OCI-LY7 (cell line): ENCODE results near the gene GM2A. TPM values are rescaled to one million over a fixed set of nuclear protein-coding genes. Genes with fewer than 3 reads are reported as not detected.

Source experiments
- BruUV-seq: library from RNA; stranded (reverse); fragments of 400-500 nt; replicated peaks from 2 replicates; lab custom pipeline; 2021; lab: Mats Ljungman, UMichigan
- CTCF ChIA-PET: fragments of 300-600 bp; sonication (Branson Sonifier 250); formaldehyde crosslinking; loops from one replicate; lab custom pipeline; 2022; ENCODE audit warnings: antibody characterized with exemption; ENCODE audit not compliant: unreplicated experiment; lab: Charles Lee
- POLR2A ChIA-PET: fragments of 300-600 bp; sonication (Branson Sonifier 250); formaldehyde crosslinking; loops from one replicate; lab custom pipeline; 2022; ENCODE audit warnings: antibody characterized with exemption; lab: Charles Lee
- DNase-seq: peaks from one replicate; pipeline ENCODE4 v3.0.0-alpha.2; 2015; ENCODE audit warnings: low spot score
- H2AFZ ChIP-seq: fragments of 200-600 bp; sonication (generic), shearing (Covaris generic); 2 replicates; pipeline ENCODE4 v1.6.1; 2014; ENCODE audit warnings: mild to moderate bottlenecking, antibody characterized with exemption, low read length, moderate library complexity
- H3K27ac ChIP-seq: fragments of 200-600 bp; sonication (generic); 2 replicates; pipeline ENCODE4 v1.5.1; 2014; ENCODE audit warnings: mixed run types, low read depth, mild to moderate bottlenecking, moderate library complexity, low read length, inconsistent platforms; ENCODE audit not compliant: poor library complexity, severe bottlenecking
- H3K36me3 ChIP-seq: fragments of 200-600 bp; sonication (generic); 2 replicates; pipeline ENCODE4 v1.6.1; 2014; ENCODE audit warnings: mild to moderate bottlenecking, antibody characterized with exemption, low read length, moderate library complexity, mixed read lengths; ENCODE audit not compliant: insufficient read depth
- H3K4me1 ChIP-seq: fragments of 200-600 bp; sonication (generic); 2 replicates; pipeline ENCODE4 v1.5.1; 2014; ENCODE audit warnings: mild to moderate bottlenecking, low read length; ENCODE audit not compliant: insufficient read depth, poor library complexity, severe bottlenecking
- H3K4me2 ChIP-seq: fragments of 200-600 bp; sonication (generic); 2 replicates; pipeline ENCODE4 v1.6.1; 2014; ENCODE audit warnings: mild to moderate bottlenecking, low read length
- H3K4me3 ChIP-seq: fragments of 200-600 bp; sonication (generic); 2 replicates; pipeline ENCODE4 v1.5.1; 2014; ENCODE audit warnings: mild to moderate bottlenecking, low read depth, low read length; ENCODE audit not compliant: poor library complexity, severe bottlenecking
- H3K79me2 ChIP-seq: fragments of 200-600 bp; sonication (generic); 2 replicates; pipeline ENCODE4 v1.6.1; 2016; ENCODE audit warnings: low read depth, mild to moderate bottlenecking, low read length, moderate library complexity, mixed read lengths; ENCODE audit not compliant: insufficient read depth
- H3K9me2 ChIP-seq: fragments of 200-600 bp; sonication (generic); 2 replicates; pipeline ENCODE4 v1.6.1; 2016; ENCODE audit warnings: mild to moderate bottlenecking, low read length, mixed read lengths; ENCODE audit not compliant: insufficient read depth
- H3K9me3 ChIP-seq: fragments of 200-600 bp; sonication (generic); 2 replicates; pipeline ENCODE4 v1.6.1; 2014; ENCODE audit warnings: mild to moderate bottlenecking, mixed run types, low read length, mixed read lengths
- H4K20me1 ChIP-seq: fragments of 200-600 bp; sonication (generic); 2 replicates; pipeline ENCODE4 v1.6.1; 2014; ENCODE audit warnings: mild to moderate bottlenecking, antibody characterized with exemption, low read length, moderate library complexity, mixed read lengths; ENCODE audit not compliant: insufficient read depth
- EZH2phosphoT487 ChIP-seq: fragments of 200-600 bp; sonication (generic); IDR thresholded peaks from 2 replicates; pipeline ENCODE4 v1.6.1; 2018; ENCODE audit warnings: low read depth, borderline replicate concordance, mild to moderate bottlenecking, mixed run types, antibody characterized with exemption, low read length, moderate library complexity, mixed read lengths
- intact Hi-C: fragments of 100-400 bp; cut with micrococcal nuclease; formaldehyde crosslinking; loops from one replicate; pipeline ENCODE4 v1.10.0; 2022; ENCODE audit not compliant: unreplicated experiment
- total RNA-seq, 2 experiments: library from RNA; depleted of rRNA in 1 of 2; stranded (reverse); fragments of >200 nt in 1 of 2; shearing (Covaris generic) in 1 of 2; gene quantifications; 2 replicates each; pipeline ENCODE4 v1.2.3, GENCODE V29; 2014 to 2022
- TF ChIP-seq, protein P1 (sequence below): fragments of 200-600 bp; sonication (generic); conservative IDR thresholded peaks from 2 replicates; pipeline ENCODE4 v1.5.1; 2014; ENCODE audit warnings: mild to moderate bottlenecking, antibody characterized with exemption, low read length, moderate library complexity, mixed read lengths

GM2A gene
- total RNA-seq, 2 experiments from 2014 or later = 52.4 to 64.5 TPM

DNA sequence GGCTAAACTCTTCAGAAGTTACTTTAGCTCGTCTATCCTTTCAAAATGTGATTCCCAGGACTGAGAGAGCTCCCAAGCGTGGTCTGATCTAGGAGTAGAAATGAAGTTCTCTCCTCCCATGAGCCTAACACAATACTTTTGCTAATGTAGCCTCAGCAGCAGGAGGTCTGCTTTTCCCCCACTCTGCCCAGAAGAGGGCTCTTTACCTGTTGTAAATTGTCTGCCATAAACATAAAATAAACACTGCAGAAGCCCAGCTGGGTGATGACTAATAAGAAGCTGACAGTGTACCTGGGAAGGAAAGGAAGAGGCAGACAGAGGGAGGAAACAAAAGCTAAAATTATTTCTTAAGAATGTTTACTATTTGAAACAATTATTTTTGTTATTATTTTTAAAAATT is 35.2 kb downstream of the GM2A start:
- DNase-seq = peak; percentile 44
- H3K4me3 ChIP-seq = no peak overlapping the region
- H3K36me3 ChIP-seq = no peaks in the 10 kb centered on the region
- H4K20me1 ChIP-seq = no peaks in the 10 kb centered on the region
- BruUV-seq = no TSS peak
- ChIA-PET POLR2A (interaction anchor here (0.6 to 1.2 kb wide), 2 partner anchors 205 to 875 kb away, joined by 3 read pairs; no protein-coding TSS in a partner anchor), CTCF (interaction anchor here (1.2 kb wide), 1 partner anchor 22 kb away, joined by 3 read pairs; no protein-coding TSS in a partner anchor)
- H3K79me2 ChIP-seq = no peaks in the 10 kb centered on the region
- no peak overlapping the region for H3K4me2 ChIP-seq
- intact Hi-C loops = no loop called here
- H3K27ac ChIP-seq = no peak overlapping the region
- no peak for TF ChIP-seq EZH2phosphoT487
- TF ChIP-seq, protein P1, sequence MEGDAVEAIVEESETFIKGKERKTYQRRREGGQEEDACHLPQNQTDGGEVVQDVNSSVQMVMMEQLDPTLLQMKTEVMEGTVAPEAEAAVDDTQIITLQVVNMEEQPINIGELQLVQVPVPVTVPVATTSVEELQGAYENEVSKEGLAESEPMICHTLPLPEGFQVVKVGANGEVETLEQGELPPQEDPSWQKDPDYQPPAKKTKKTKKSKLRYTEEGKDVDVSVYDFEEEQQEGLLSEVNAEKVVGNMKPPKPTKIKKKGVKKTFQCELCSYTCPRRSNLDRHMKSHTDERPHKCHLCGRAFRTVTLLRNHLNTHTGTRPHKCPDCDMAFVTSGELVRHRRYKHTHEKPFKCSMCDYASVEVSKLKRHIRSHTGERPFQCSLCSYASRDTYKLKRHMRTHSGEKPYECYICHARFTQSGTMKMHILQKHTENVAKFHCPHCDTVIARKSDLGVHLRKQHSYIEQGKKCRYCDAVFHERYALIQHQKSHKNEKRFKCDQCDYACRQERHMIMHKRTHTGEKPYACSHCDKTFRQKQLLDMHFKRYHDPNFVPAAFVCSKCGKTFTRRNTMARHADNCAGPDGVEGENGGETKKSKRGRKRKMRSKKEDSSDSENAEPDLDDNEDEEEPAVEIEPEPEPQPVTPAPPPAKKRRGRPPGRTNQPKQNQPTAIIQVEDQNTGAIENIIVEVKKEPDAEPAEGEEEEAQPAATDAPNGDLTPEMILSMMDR = peak; percentile 73
- H3K4me1 ChIP-seq = no peaks in the 10 kb centered on the region
- no peaks in the 10 kb centered on the region; the same call in 1 of the 2 replicates for H3K9me2 ChIP-seq
- H3K9me3 ChIP-seq = no peaks in the 10 kb centered on the region
- no peak overlapping the region for H2AFZ ChIP-seq

DNA sequence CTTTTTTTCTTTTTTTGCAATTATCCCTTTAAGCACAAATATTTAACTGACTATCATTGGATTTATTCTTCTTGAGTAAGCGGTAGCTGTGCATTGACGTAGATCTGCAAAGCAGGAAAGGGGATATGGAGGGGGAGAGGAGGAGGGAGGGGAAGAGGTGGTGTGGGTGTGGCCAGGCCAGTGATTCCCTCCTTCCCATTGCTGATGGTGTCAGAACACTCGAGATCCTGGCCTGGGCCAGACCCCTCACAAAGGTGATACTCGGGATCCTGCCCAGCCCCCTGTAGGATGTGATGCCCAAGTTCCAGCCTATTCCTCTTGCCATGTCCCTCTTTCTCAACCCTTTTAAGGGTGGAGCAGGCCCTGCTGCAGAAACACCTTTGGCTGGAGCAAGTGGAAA is 40.6 kb downstream of the GM2A start:
- Histone ChIP-seq H3K4me1 (no peaks in the 10 kb centered on the region), H2AFZ (no peak overlapping the region), H3K9me3 (no peaks in the 10 kb centered on the region), H3K79me2 (no peaks in the 10 kb centered on the region), H3K27ac (no peak overlapping the region), H3K9me2 (no peaks in the 10 kb centered on the region; the same call in 1 of the 2 replicates), H3K36me3 (no peaks in the 10 kb centered on the region), H3K4me2 (no peak overlapping the region), H3K4me3 (no peak overlapping the region), H4K20me1 (no peaks in the 10 kb centered on the region)
- no TSS peak for BruUV-seq
- no peak for DNase-seq
- CTCF ChIA-PET = interaction anchor here (0.7 kb wide), 1 partner anchor 1101 kb away, joined by 5 read pairs; no protein-coding TSS in a partner anchor
- POLR2A ChIA-PET = no interaction called here
- intact Hi-C loops = no loop called here
- TF ChIP-seq, protein P1 = no peak
- TF ChIP-seq EZH2phosphoT487 = no peak

DNA sequence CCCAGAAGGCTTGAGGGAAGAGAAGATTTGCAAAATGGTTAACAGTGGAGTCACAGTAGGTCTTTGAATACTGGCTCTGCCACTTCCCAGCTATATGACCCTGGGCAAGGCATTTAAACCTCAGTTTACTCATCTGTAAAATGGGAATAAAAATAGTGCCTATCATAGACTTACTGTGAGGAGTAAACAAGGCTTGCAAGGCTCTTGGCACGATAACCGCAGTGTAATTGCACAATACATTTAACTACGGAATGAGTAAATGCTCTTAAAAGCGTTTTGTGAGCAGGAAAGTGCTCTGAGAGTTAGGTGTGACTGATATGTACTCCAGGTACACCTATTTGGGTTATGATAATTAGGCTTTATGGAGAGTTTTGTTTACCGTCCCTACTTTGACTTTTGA is 42.2 kb downstream of the GM2A start:
- no peak overlapping the region for H3K4me2 ChIP-seq
- H3K79me2 ChIP-seq = no peaks in the 10 kb centered on the region
- H3K4me3 ChIP-seq = no peak overlapping the region
- TF ChIP-seq EZH2phosphoT487 = no peak
- TF ChIP-seq, protein P1 = no peak
- H2AFZ ChIP-seq = no peak overlapping the region
- no peaks in the 10 kb centered on the region for H4K20me1 ChIP-seq
- no peaks in the 10 kb centered on the region for H3K36me3 ChIP-seq
- H3K27ac ChIP-seq = no peak overlapping the region
- no peaks in the 10 kb centered on the region for H3K4me1 ChIP-seq
- H3K9me2 ChIP-seq = no peaks in the 10 kb centered on the region; the same call in 1 of the 2 replicates
- intact Hi-C loops = no loop called here
- ChIA-PET POLR2A (no interaction called here), CTCF (no interaction called here)
- no peaks in the 10 kb centered on the region for H3K9me3 ChIP-seq
- no peak for DNase-seq
- no TSS peak for BruUV-seq
